Measurements from ENCODE around the gene LAMC3. TPM values are rescaled to one million over a fixed set of nuclear protein-coding genes. Genes with fewer than 3 reads are reported as not detected.

LAMC3 gene
- total and polyA plus RNA-seq, 2 experiments from 2014 or later = not detected

DNA sequence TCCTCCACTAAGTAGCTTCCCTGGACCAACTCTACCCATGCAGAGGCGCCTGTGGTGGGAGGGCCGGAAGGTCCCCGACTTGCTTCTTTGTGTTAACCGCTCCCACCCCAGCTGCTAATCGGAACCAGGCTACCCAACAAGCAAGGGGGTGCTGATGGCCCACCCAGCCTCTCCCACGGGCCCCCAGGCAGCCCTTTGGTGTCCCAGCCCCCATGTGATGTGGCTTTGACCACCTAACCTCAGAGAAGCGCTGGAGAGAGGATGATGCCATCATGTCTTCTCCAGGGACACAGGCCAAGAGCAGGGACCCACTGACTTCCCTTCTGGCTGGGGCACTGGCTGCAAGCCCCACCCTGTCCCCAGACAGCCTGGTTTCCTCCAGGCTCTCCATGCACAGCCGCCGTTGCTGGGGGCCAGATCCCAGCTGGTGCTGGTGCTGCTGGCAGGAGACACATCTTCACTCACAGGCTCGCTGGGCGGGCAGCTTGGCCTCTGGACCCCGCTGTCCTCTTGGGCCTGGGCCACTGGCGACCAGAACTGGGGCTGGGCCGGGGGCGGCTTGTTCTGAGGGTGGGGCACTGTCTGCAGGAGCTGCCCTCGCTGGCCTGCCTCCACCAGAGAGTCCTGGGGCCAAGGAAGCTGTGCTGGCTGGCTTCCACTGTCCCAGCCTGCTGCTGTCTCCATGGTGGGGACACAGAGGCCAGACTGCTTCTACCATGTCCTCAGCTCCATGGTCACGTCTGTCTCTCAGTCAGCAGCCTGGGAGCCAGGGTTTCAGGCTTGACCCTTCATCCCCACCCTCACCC, 27.8 kb downstream of the LAMC3 start:
- TF ChIP-seq EZH2 (IDR thresholded peaks at IDR 0.05; ENCODE audit: insufficient read depth, poor library complexity, severe bottlenecking) (no peak), EZH2phosphoT487 (IDR thresholded peaks at IDR 0.05; ENCODE audit: insufficient read depth, low read depth) (no peak)
- no peaks in the 10 kb centered on the region for H3K36me3 ChIP-seq (ENCODE audit: low read depth)
- H2AFZ ChIP-seq = 0 out of 2 replicates have a peak overlapping the region, but pooled peaks have one; percentile 18
- no peak overlapping the region for H3K9ac ChIP-seq
- H3K27ac ChIP-seq = no peak overlapping the region
- H3F3A ChIP-seq (ENCODE audit: insufficient read depth) = no peaks in the 10 kb centered on the region
- H3K4me1 ChIP-seq (ENCODE audit: insufficient read depth) = no peaks in the 10 kb centered on the region
- H3K4me3 ChIP-seq = no peak overlapping the region
- no peaks in the 10 kb centered on the region for H3K9me3 ChIP-seq (ENCODE audit: low read depth)
- H3K9me2 ChIP-seq (ENCODE audit: insufficient read depth) = no peaks in the 10 kb centered on the region
- H4K20me1 ChIP-seq (ENCODE audit: insufficient read depth) = no peaks in the 10 kb centered on the region
- 22 to 27% methylated on average over 17 of the region's 17 CpGs for WGBS, 2 experiments (ENCODE audit: low coverage in 1 of 2, low lambda C conversion rate in 2 of 2, missing lambda C conversion rate in 2 of 2)
- H3K27me3 ChIP-seq (replicated peaks; ENCODE audit: insufficient read depth) = no peaks in the 10 kb centered on the region
- no peak for DNase-seq
- H3K4me2 ChIP-seq (ENCODE audit: unreplicated experiment) = no peak overlapping the region
- H3K79me2 ChIP-seq (ENCODE audit: insufficient read depth) = no peaks in the 10 kb centered on the region
- in situ Hi-C loops (cut with MboI) = no loop called here

DNA sequence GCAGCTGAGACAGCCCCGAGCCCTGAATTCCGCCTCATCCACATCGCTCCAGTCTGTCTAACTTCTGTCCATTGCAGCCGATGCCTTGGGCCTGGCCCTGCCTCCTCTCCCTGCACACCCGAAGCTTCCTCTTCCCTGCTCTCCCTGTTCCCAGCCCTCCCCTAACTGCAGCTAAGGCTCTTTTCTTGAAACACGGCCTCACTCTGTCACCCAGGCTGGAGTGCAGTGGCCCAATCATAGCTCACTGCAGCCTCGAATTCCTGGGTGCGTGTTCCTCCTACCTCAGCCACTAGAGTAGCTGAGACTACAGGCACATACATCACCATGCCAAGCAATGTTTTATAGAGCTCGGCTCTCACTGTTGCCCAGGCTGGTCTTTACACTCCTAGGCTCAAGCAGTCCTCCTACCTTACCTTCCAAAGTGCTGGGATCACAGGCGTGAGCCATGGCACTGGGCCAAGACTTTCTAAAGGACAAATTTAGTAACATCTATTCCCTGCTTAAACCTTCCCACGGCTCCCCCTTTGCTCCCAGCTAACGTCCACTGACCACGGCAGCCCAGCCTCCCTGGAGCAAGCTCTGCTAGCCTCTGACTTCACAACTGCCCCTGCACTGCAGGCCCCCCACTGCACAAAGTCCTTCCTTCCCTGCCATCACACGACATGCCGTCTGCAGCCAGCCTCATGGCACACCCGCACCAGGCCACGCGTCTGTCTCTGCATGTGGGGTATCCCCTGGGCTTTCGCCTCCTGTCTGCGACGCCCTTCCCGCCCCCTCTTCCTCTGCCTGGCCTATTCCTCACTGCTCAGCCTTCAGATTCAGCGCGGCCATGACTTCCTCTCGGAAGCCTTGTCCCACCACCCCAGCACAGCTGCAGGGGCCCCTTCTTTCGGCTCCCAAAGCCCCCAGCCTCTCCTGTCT, 28.6 kb downstream of the LAMC3 start:
- peak; percentile 46 for DNase-seq

DNA sequence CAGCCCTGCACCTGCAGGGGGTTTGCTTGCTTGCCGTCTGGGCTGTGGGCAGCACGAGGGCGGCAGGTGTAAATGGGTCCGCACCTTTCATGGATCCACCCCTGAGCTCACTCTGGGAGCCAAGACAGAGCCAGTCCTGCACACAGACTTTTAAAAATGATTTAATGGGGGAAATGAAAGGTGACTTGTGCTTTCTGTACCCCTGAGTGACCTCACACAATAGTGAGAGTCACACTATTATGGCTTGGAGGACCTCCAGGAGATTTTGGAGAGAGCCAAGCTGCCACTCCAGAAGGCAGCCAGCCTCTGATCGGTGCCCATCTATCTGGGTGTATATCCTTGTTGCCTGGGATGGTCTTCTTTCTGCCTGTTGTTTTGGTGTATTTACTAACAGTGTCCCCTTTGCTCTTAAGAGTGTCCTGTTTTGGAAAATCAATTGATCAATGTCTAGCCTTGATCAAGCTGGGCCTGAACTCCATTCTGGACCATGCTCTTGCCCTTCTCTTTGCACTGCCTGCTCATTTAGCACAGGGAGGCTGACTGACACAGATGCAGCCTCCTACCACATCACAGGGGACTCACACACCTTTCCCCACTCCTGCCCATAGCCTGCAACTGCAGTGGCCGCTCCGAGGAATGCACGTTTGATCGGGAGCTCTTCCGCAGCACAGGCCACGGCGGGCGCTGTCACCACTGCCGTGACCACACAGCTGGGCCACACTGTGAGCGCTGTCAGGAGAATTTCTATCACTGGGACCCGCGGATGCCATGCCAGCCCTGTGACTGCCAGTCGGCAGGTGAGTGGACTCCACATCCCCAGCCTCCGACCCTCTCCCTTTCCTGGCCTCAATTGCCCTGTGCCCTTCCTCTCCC, 29.5 kb downstream of the LAMC3 start:
- no peaks in the 10 kb centered on the region for H3K36me3 ChIP-seq (ENCODE audit: low read depth)
- DNase-seq = no peak
- no peak overlapping the region for H2AFZ ChIP-seq
- no peak overlapping the region for H3K4me2 ChIP-seq (ENCODE audit: unreplicated experiment)
- H3K4me1 ChIP-seq (ENCODE audit: insufficient read depth) = no peaks in the 10 kb centered on the region
- no peaks in the 10 kb centered on the region for H3K79me2 ChIP-seq (ENCODE audit: insufficient read depth)
- WGBS, 2 experiments (ENCODE audit: low coverage in 1 of 2, low lambda C conversion rate in 2 of 2, missing lambda C conversion rate in 2 of 2) = 83 to 86% methylated on average over 17 to 19 of the region's 19 CpGs
- no peak overlapping the region for H3K27ac ChIP-seq
- H3K9me2 ChIP-seq (ENCODE audit: insufficient read depth) = no peaks in the 10 kb centered on the region
- in situ Hi-C loops (cut with MboI) = no loop called here
- H3K9ac ChIP-seq = no peak overlapping the region
- no peaks in the 10 kb centered on the region for H3K9me3 ChIP-seq (ENCODE audit: low read depth)
- TF ChIP-seq EZH2 (IDR thresholded peaks at IDR 0.05; ENCODE audit: insufficient read depth, poor library complexity, severe bottlenecking) (no peak), EZH2phosphoT487 (IDR thresholded peaks at IDR 0.05; ENCODE audit: insufficient read depth, low read depth) (no peak)
- H3K4me3 ChIP-seq = no peak overlapping the region
- H4K20me1 ChIP-seq (ENCODE audit: insufficient read depth) = no peaks in the 10 kb centered on the region
- H3F3A ChIP-seq (ENCODE audit: insufficient read depth) = no peaks in the 10 kb centered on the region
- H3K27me3 ChIP-seq (replicated peaks; ENCODE audit: insufficient read depth) = no peaks in the 10 kb centered on the region

More for the DNA sequence above, 28.6 kb downstream of the LAMC3 start:
- in situ Hi-C loops (cut with MboI) = no loop called here
- H3K79me2 ChIP-seq (ENCODE audit: insufficient read depth) = no peaks in the 10 kb centered on the region
- no peaks in the 10 kb centered on the region for H3K4me1 ChIP-seq (ENCODE audit: insufficient read depth)
- H3K27ac ChIP-seq = no peak overlapping the region
- no peaks in the 10 kb centered on the region for H3K27me3 ChIP-seq (replicated peaks; ENCODE audit: insufficient read depth)
- H2AFZ ChIP-seq = 0 out of 2 replicates have a peak overlapping the region, but pooled peaks have one; percentile 18
- H3K9ac ChIP-seq = no peak overlapping the region
- WGBS, 2 experiments (ENCODE audit: low coverage in 1 of 2, low lambda C conversion rate in 2 of 2, missing lambda C conversion rate in 2 of 2) = 49% methylated on average over 25 to 26 of the region's 26 CpGs
- no peak overlapping the region for H3K4me3 ChIP-seq
- no peaks in the 10 kb centered on the region for H3K9me3 ChIP-seq (ENCODE audit: low read depth)
- H3K36me3 ChIP-seq (ENCODE audit: low read depth) = no peaks in the 10 kb centered on the region
- H3F3A ChIP-seq (ENCODE audit: insufficient read depth) = no peaks in the 10 kb centered on the region
- TF ChIP-seq EZH2 (IDR thresholded peaks at IDR 0.05; ENCODE audit: insufficient read depth, poor library complexity, severe bottlenecking) = no peak
- no peak for TF ChIP-seq EZH2phosphoT487 (IDR thresholded peaks at IDR 0.05; ENCODE audit: insufficient read depth, low read depth)
- H3K4me2 ChIP-seq (ENCODE audit: unreplicated experiment) = no peak overlapping the region
- H4K20me1 ChIP-seq (ENCODE audit: insufficient read depth) = no peaks in the 10 kb centered on the region
- H3K9me2 ChIP-seq (ENCODE audit: insufficient read depth) = no peaks in the 10 kb centered on the region
